GM18951 (cell line): Measurements from ENCODE around the gene DPP7.
"Not testable (repeated sequence)": the region's sequence is repeated elsewhere in the genome, so short reads cannot be mapped to it uniquely, and the experiment has no call there.

Experiments
- POLR2A ChIP-seq: IDR thresholded peaks from 4 replicates; pipeline ENCODE4 v1.6.1; 2011; ENCODE audit warnings: mild to moderate bottlenecking; ENCODE audit not compliant: insufficient read length, insufficient read depth; ENCODE audit errors: extremely low read depth
- in situ Hi-C: fragments of 300-500 bp; cut with MboI; formaldehyde crosslinking; loops from one replicate; pipeline ENCODE4 v1.12.0; 2022; ENCODE audit warnings: low sequenced_read_pairs, mixed read lengths, inconsistent platforms; ENCODE audit not compliant: unreplicated experiment

The DPP7 gene

GRCh38 chr9:137130176-137130755, 15.7 kb upstream of the DPP7 start:
- in situ Hi-C loops: no loop called here
- no peak for TF ChIP-seq POLR2A

- peak; percentile 89 for TF ChIP-seq POLR2A
- in situ Hi-C loops: loop anchor here (10.0 kb wide), 1 partner anchor 95 kb away; the partner anchor contains the start of genes CYSRT1, RNF208 and RNF224
These were observed 15.1 kb upstream of the DPP7 start for GRCh38 chr9:137129456-137130175.

- in situ Hi-C loops: loop anchor here (10.0 kb wide), 1 partner anchor 96 kb away; the partner anchor contains the start of genes CYSRT1, RNF208 and RNF224
These were observed 14.4 kb upstream of the DPP7 start for GRCh38 chr9:137128862-137129455.

GRCh38 chr9:137128158-137128861, 13.8 kb upstream of the DPP7 start:
- no peak for TF ChIP-seq POLR2A

More at GRCh38 chr9:137128862-137129455, 14.4 kb upstream of the DPP7 start:
- TF ChIP-seq POLR2A: no peak

GRCh38 chr9:137127301-137128157, 13.0 kb upstream of the DPP7 start:
- peak; percentile 39 for TF ChIP-seq POLR2A
- in situ Hi-C loops: loop anchor here (10.0 kb wide), 1 partner anchor 97 kb away; the partner anchor contains the start of genes CYSRT1, RNF208 and RNF224

More at GRCh38 chr9:137128158-137128861, 13.8 kb upstream of the DPP7 start:
- in situ Hi-C loops: loop anchor here (10.0 kb wide), 1 partner anchor 96 kb away; the partner anchor contains the start of genes CYSRT1, RNF208 and RNF224

- in situ Hi-C loops: loop anchor here (10.0 kb wide), 1 partner anchor 98 kb away; the partner anchor contains the start of genes CYSRT1, RNF208 and RNF224
These were observed 12.3 kb upstream of the DPP7 start for GRCh38 chr9:137126786-137127185.

GRCh38 chr9:137123952-137124462, 9.5 kb upstream of the DPP7 start:
- in situ Hi-C loops: loop anchor here (10.0 kb wide), 1 partner anchor 101 kb away; the partner anchor contains the start of genes CYSRT1, RNF208 and RNF224

More at GRCh38 chr9:137126786-137127185, 12.3 kb upstream of the DPP7 start:
- no peak for TF ChIP-seq POLR2A

- no peak for TF ChIP-seq POLR2A
- in situ Hi-C loops: loop anchor here (10.0 kb wide), 1 partner anchor 101 kb away; the partner anchor contains the start of genes CYSRT1, RNF208 and RNF224
These were observed 8.9 kb upstream of the DPP7 start for GRCh38 chr9:137123468-137123837.

GRCh38 chr9:137122796-137123467, 8.4 kb upstream of the DPP7 start:
- in situ Hi-C loops: loop anchor here (10.0 kb wide), 1 partner anchor 102 kb away; the partner anchor contains the start of genes CYSRT1, RNF208 and RNF224

- in situ Hi-C loops: loop anchor here (10.0 kb wide), 1 partner anchor 103 kb away; the partner anchor contains the start of genes CYSRT1, RNF208 and RNF224
These were observed 7.6 kb upstream of the DPP7 start for GRCh38 chr9:137121927-137122795.

- in situ Hi-C loops: not testable (repeated sequence)
These were observed 3.6 kb upstream of the DPP7 start for GRCh38 chr9:137118092-137118603.
